ENCODE data around the gene ZBTB7C.

The ZBTB7C gene

DNA sequence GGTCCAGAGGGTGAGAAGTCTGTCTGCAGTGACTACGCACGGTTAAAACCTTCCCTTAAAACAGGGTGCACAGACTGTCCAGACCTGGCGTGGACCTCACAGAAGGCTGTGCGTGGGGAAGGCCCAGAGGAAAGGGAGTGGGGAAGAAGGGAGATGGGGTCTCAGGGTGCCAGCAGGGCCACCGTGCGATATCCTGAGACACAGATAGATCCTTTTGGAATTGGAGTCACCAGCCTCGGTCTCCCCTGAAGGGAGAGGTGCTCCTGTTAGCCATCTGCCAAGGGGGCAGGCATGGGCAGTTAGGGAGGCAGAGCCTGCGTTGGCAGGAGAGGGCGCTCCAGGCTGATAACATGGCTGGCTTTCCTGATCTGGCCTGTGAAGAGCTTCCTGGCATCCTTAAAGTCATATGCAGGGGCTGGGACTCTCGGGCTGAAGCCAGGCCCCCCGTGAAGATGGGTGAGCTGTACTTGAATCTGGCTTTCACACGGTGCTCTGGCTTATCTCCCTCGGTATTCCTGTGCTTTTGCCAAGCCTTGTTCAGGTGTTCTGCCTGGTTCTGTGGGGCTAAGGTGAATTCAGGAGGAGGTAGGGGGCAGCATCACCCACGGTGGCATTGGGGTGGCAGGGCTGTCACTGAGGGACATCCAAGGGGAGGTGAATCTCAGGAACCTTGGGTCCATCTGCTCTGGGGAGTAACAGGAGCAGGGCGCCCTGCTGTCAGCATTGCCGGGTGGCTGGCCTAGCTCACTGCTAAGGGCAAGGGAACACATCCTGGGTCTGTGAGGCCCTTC is 371.5 kb downstream of the ZBTB7C start:
- TF ChIP-seq, protein P1, sequence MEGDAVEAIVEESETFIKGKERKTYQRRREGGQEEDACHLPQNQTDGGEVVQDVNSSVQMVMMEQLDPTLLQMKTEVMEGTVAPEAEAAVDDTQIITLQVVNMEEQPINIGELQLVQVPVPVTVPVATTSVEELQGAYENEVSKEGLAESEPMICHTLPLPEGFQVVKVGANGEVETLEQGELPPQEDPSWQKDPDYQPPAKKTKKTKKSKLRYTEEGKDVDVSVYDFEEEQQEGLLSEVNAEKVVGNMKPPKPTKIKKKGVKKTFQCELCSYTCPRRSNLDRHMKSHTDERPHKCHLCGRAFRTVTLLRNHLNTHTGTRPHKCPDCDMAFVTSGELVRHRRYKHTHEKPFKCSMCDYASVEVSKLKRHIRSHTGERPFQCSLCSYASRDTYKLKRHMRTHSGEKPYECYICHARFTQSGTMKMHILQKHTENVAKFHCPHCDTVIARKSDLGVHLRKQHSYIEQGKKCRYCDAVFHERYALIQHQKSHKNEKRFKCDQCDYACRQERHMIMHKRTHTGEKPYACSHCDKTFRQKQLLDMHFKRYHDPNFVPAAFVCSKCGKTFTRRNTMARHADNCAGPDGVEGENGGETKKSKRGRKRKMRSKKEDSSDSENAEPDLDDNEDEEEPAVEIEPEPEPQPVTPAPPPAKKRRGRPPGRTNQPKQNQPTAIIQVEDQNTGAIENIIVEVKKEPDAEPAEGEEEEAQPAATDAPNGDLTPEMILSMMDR (IDR thresholded peaks at IDR 0.05; ENCODE audit: unreplicated experiment in 3 of 3) = peak in 2 of 3 experiments; percentile 13 to 36
- Mint-ChIP-seq H3K4me1 (peaks cover 34% of the 10 kb centered on the region), H3K9me3 (no peaks in the 10 kb centered on the region), H3K4me3 (no peak overlapping the region), H3K27me3 (ENCODE audit: low read depth) (peaks cover 5% of the 10 kb centered on the region), H3K27ac (peak overlapping the region; percentile 58 to 96 (median 96)), H3K36me3 (ENCODE audit: low read depth) (no peaks in the 10 kb centered on the region)

DNA sequence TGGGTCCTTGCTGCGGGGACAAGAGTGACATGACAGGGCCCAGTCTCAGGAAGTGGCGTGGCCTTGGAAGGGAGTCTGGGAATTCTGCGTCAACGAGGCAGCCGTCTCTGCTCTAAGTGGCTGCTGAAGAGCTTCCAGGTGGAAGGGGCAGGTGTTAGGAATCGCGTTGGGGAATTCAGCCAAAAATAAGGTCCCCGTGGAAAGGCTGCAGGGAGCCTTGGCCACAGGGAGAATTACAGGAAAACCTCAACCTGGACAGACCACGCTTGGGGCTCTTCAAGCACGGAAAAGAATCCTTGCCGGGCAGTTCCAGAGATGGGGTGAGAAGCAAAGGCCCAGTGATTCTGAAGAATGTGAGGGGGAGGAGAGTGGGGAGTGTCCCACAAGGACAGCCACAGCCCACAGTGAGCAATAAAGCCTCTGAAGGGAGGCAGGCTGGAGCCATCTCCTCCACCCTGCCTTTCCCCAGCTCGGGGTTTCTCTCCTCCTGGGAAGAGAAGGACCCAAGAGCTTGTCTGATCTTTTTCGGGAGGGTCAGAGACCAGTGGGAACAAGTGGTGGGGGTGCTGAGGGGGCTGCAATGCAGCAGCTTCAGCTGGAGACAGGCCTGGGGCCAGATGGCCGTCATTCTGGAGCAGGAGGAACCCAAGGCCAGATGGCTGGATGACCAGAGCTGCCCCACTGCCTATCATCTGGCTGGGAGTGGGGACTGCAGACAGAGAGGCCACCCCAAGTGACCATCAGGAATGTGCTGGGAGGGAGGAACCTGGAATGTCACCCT is 372.4 kb downstream of the ZBTB7C start:
- Mint-ChIP-seq H3K27me3 (ENCODE audit: low read depth) (peaks cover 5% of the 10 kb centered on the region), H3K4me1 (peaks cover 34% of the 10 kb centered on the region), H3K27ac (peak overlapping the region; percentile 58 to 96 (median 96)), H3K4me3 (peak overlapping the region; percentile 14 to 41 (median 16)), H3K9me3 (no peaks in the 10 kb centered on the region), H3K36me3 (ENCODE audit: low read depth) (no peaks in the 10 kb centered on the region)
- TF ChIP-seq, protein P1 (IDR thresholded peaks at IDR 0.05; ENCODE audit: unreplicated experiment in 3 of 3) = no peak

- Mint-ChIP-seq H3K27ac (peak overlapping the region; percentile 58 to 96 (median 96)), H3K4me3 (no peak overlapping the region), H3K36me3 (ENCODE audit: low read depth) (no peaks in the 10 kb centered on the region), H3K4me1 (peaks cover 34% of the 10 kb centered on the region), H3K9me3 (no peaks in the 10 kb centered on the region), H3K27me3 (ENCODE audit: low read depth) (peaks cover 5% of the 10 kb centered on the region)
- TF ChIP-seq, protein P1 (IDR thresholded peaks at IDR 0.05; ENCODE audit: unreplicated experiment in 3 of 3) = no peak
These were observed 373.0 kb downstream of the ZBTB7C start for GRCh38 chr18:48036226-48036625.

DNA sequence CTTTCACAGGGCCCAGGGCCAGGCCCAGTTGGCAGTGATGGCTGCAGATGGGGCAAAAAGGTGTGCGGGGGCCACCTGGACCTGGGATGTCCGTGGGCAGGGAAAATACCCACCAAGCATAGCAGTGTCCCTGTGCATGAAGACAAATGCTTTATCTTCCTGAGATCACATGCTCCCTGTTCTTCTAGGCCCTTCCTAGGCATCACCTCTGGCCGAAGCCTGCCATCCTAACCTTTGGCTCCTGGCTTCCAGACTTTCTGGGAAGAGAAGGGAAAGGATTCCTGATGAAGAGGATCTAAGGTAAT is 373.7 kb downstream of the ZBTB7C start:
- Mint-ChIP-seq H3K9me3 (no peaks in the 10 kb centered on the region), H3K4me1 (peaks cover 34% of the 10 kb centered on the region)

GRCh38 chr18:48034651-48035555 is 374.3 kb downstream of the ZBTB7C start:
- Mint-ChIP-seq H3K4me1 (peaks cover 39% of the 10 kb centered on the region), H3K27ac (peak overlapping the region; percentile 58 to 96 (median 76)), H3K27me3 (ENCODE audit: low read depth) (peaks cover 5% of the 10 kb centered on the region), H3K36me3 (ENCODE audit: low read depth) (no peaks in the 10 kb centered on the region), H3K4me3 (no peak overlapping the region), H3K9me3 (no peaks in the 10 kb centered on the region)
- TF ChIP-seq, protein P1 (IDR thresholded peaks at IDR 0.05; ENCODE audit: unreplicated experiment in 3 of 3) = no peak

More for the DNA sequence above, 373.7 kb downstream of the ZBTB7C start:
- Mint-ChIP-seq H3K4me3 (no peak overlapping the region), H3K27me3 (ENCODE audit: low read depth) (peaks cover 5% of the 10 kb centered on the region), H3K36me3 (ENCODE audit: low read depth) (no peaks in the 10 kb centered on the region), H3K27ac (peak overlapping the region; percentile 58 to 96 (median 77))
- TF ChIP-seq, protein P1 (IDR thresholded peaks at IDR 0.05; ENCODE audit: unreplicated experiment in 3 of 3) = no peak

All from nephron (organoid).